GM12865 (cell line): ENCODE data around the gene PAPOLB.

Experiments used
- DNase-seq: peaks from one replicate; pipeline ENCODE4 v3.0.0; 2010; ENCODE audit warnings: low read depth
- H3K4me3 ChIP-seq: 2 replicates; pipeline ENCODE4 v1.5.1; 2011; ENCODE audit warnings: mild to moderate bottlenecking, low read depth, low read length, control low read depth
- CTCF ChIP-seq: IDR thresholded peaks from 2 replicates; pipeline ENCODE4 v1.5.1; 2011; ENCODE audit warnings: low read length, control low read depth, low read depth, inconsistent platforms; ENCODE audit not compliant: insufficient read depth; ENCODE audit errors: missing control alignments

Gene PAPOLB

GRCh38 chr7:4861673-4862072, at the start of gene PAPOLB:
Gene PAPOLB, minus strand, starts transcription at chr7:4862030. Its CDS starts 220 bp downstream, at chr7:4861810.
- TF ChIP-seq CTCF, result no peak
- peak; percentile 22 for DNase-seq
- peak within 1 kb of the TSS; percentile 32 for H3K4me3 ChIP-seq

GRCh38 chr7:4911111-4911828, 49.4 kb upstream of the PAPOLB start:
- no peak for TF ChIP-seq CTCF
- no peak overlapping the region for H3K4me3 ChIP-seq
- no peak for DNase-seq

- DNase-seq, result no peak
- TF ChIP-seq CTCF, result no peak
- H3K4me3 ChIP-seq, result no peak overlapping the region
These were observed 44.9 kb upstream of the PAPOLB start for GRCh38 chr7:4906682-4907081.

GRCh38 chr7:4905171-4905570, 43.3 kb upstream of the PAPOLB start:
- no peak for TF ChIP-seq CTCF
- DNase-seq, result no peak
- H3K4me3 ChIP-seq, result no peak overlapping the region

- no peak for TF ChIP-seq CTCF
- DNase-seq, result no peak
- H3K4me3 ChIP-seq, result no peak overlapping the region
These were observed 42.5 kb upstream of the PAPOLB start for GRCh38 chr7:4904346-4904745.

- H3K4me3 ChIP-seq, result no peak overlapping the region
- TF ChIP-seq CTCF, result no peak
- no peak for DNase-seq
These were observed 33.9 kb upstream of the PAPOLB start for GRCh38 chr7:4895766-4896165.

GRCh38 chr7:4894482-4894881, 32.7 kb upstream of the PAPOLB start:
- DNase-seq, result no peak
- H3K4me3 ChIP-seq, result no peak overlapping the region
- TF ChIP-seq CTCF, result no peak
